ENCODE measurements around the gene CNOT10. TPM values are rescaled to one million over a fixed set of nuclear protein-coding genes. Genes with fewer than 3 reads are reported as not detected.

The CNOT10 gene
- total RNA-seq, 1 experiment from 2014 or later, result 26.1 TPM

DNA sequence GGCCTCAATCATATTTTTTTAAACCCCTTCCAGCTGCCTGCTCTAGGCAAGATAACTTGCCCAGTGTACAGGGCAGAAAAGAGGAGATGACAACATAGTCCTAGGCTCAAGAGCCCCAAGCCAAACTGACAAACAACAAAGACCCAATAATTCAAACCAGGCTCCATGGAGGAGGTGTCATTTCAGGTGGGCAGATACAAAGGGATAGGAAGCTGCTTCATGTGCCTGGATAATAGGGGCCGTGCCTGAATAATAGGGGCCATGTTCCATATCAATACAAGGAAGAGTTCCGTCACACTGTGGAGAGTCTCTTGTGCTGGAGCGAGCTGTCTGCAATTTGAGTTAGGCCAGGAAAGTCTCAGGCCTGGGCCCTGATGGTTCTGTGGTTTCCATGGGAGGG, 97.4 kb downstream of the CNOT10 start:
- BruUV-seq (replicated peaks), result no TSS peak
- ATAC-seq, result no peak
- Histone ChIP-seq H3K36me3 (ENCODE audit: control insufficient read depth, insufficient read depth, low read length) (no peaks in the 10 kb centered on the region), H3K27ac (ENCODE audit: low read length) (no peak overlapping the region), H3K9me3 (ENCODE audit: control insufficient read depth, insufficient read depth, low read depth, low read length) (no peaks in the 10 kb centered on the region), H3K27me3 (ENCODE audit: control insufficient read depth, insufficient read depth, low read length) (no peaks in the 10 kb centered on the region), H3K4me3 (ENCODE audit: low read depth in 2 of 2, low read length in 2 of 2) (no peak overlapping the region), H3K4me1 (ENCODE audit: control insufficient read depth, insufficient read depth, low read length) (no peaks in the 10 kb centered on the region)
- CTCF ChIA-PET, result no interaction called here
- in situ Hi-C loops (cut with HindIII; ENCODE audit: low pct_unique_long_range_greater_than_20kb, low sequenced_read_pairs) (no loop called here), intact Hi-C loops (cut with micrococcal nuclease; ENCODE audit: unreplicated experiment) (loop anchor here (10.0 kb wide), 1 partner anchor 152 kb away; no protein-coding TSS in a partner anchor)
- no peak for TF ChIP-seq SIN3A (IDR thresholded peaks at IDR 0.05; ENCODE audit: borderline replicate concordance, insufficient read depth, low read depth, low read length)
- no peak for TF ChIP-seq POLR2AphosphoS5 (IDR thresholded peaks at IDR 0.05; ENCODE audit: low read depth, low read length)
- TF ChIP-seq TCF7L2 (IDR thresholded peaks at IDR 0.05; ENCODE audit: low read depth, low read length), result no peak
- no peak for DNase-seq (ENCODE audit: low read depth, low spot score)
- POLR2A ChIA-PET, result no interaction called here

DNA sequence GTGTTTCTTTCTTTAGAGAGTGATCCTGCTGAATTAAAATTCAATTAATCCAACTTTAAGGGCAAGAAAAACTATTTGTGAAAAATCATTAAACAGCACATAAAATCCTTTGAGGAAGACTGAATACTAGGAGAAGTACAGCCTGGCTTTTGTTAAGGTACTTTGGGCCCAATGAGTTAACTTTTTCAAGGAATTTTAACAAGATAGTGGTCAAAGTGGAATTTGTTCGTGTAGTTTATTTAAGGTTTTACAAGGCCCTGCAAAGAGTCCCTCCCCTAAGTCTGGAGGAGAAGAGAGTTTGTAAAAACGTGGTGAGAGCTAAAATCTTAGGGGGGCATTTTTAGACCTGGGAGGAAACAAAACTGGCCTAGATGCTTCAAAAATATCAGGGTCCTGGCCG, 106.8 kb downstream of the CNOT10 start:
- Histone ChIP-seq H3K36me3 (ENCODE audit: control insufficient read depth, insufficient read depth, low read length) (no peaks in the 10 kb centered on the region), H3K4me3 (ENCODE audit: low read depth in 2 of 2, low read length in 2 of 2) (no peak overlapping the region), H3K27ac (ENCODE audit: low read length) (no peak overlapping the region), H3K4me1 (ENCODE audit: control insufficient read depth, insufficient read depth, low read length) (no peaks in the 10 kb centered on the region), H3K27me3 (ENCODE audit: control insufficient read depth, insufficient read depth, low read length) (no peaks in the 10 kb centered on the region), H3K9me3 (ENCODE audit: control insufficient read depth, insufficient read depth, low read depth, low read length) (no peaks in the 10 kb centered on the region)
- ATAC-seq, result no peak
- ChIA-PET POLR2A (interaction anchor here (0.6 to 0.7 kb wide), 2 partner anchors 56 to 72 kb away, joined by 3 read pairs; no protein-coding TSS in a partner anchor), CTCF (no interaction called here)
- intact Hi-C loops (cut with micrococcal nuclease; ENCODE audit: unreplicated experiment), result no loop called here
- DNase-seq (ENCODE audit: low read depth, low spot score), result no peak
- TF ChIP-seq, protein P1, sequence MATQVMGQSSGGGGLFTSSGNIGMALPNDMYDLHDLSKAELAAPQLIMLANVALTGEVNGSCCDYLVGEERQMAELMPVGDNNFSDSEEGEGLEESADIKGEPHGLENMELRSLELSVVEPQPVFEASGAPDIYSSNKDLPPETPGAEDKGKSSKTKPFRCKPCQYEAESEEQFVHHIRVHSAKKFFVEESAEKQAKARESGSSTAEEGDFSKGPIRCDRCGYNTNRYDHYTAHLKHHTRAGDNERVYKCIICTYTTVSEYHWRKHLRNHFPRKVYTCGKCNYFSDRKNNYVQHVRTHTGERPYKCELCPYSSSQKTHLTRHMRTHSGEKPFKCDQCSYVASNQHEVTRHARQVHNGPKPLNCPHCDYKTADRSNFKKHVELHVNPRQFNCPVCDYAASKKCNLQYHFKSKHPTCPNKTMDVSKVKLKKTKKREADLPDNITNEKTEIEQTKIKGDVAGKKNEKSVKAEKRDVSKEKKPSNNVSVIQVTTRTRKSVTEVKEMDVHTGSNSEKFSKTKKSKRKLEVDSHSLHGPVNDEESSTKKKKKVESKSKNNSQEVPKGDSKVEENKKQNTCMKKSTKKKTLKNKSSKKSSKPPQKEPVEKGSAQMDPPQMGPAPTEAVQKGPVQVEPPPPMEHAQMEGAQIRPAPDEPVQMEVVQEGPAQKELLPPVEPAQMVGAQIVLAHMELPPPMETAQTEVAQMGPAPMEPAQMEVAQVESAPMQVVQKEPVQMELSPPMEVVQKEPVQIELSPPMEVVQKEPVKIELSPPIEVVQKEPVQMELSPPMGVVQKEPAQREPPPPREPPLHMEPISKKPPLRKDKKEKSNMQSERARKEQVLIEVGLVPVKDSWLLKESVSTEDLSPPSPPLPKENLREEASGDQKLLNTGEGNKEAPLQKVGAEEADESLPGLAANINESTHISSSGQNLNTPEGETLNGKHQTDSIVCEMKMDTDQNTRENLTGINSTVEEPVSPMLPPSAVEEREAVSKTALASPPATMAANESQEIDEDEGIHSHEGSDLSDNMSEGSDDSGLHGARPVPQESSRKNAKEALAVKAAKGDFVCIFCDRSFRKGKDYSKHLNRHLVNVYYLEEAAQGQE (IDR thresholded peaks at IDR 0.05; ENCODE audit: insufficient read depth in 1 of 2, low read depth in 2 of 2, low read length in 1 of 2), result no peak
- TF ChIP-seq, protein P2, sequence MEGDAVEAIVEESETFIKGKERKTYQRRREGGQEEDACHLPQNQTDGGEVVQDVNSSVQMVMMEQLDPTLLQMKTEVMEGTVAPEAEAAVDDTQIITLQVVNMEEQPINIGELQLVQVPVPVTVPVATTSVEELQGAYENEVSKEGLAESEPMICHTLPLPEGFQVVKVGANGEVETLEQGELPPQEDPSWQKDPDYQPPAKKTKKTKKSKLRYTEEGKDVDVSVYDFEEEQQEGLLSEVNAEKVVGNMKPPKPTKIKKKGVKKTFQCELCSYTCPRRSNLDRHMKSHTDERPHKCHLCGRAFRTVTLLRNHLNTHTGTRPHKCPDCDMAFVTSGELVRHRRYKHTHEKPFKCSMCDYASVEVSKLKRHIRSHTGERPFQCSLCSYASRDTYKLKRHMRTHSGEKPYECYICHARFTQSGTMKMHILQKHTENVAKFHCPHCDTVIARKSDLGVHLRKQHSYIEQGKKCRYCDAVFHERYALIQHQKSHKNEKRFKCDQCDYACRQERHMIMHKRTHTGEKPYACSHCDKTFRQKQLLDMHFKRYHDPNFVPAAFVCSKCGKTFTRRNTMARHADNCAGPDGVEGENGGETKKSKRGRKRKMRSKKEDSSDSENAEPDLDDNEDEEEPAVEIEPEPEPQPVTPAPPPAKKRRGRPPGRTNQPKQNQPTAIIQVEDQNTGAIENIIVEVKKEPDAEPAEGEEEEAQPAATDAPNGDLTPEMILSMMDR (IDR thresholded peaks at IDR 0.05), result no peak
- TF ChIP-seq POLR2AphosphoS5 (IDR thresholded peaks at IDR 0.05; ENCODE audit: low read depth, low read length) (no peak), SIN3A (IDR thresholded peaks at IDR 0.05; ENCODE audit: borderline replicate concordance, insufficient read depth, low read depth, low read length) (no peak), TCF7L2 (IDR thresholded peaks at IDR 0.05; ENCODE audit: low read depth, low read length) (no peak)
- in situ Hi-C loops (cut with HindIII; ENCODE audit: low pct_unique_long_range_greater_than_20kb, low sequenced_read_pairs), result no loop called here
- no TSS peak for BruUV-seq (replicated peaks)

DNA sequence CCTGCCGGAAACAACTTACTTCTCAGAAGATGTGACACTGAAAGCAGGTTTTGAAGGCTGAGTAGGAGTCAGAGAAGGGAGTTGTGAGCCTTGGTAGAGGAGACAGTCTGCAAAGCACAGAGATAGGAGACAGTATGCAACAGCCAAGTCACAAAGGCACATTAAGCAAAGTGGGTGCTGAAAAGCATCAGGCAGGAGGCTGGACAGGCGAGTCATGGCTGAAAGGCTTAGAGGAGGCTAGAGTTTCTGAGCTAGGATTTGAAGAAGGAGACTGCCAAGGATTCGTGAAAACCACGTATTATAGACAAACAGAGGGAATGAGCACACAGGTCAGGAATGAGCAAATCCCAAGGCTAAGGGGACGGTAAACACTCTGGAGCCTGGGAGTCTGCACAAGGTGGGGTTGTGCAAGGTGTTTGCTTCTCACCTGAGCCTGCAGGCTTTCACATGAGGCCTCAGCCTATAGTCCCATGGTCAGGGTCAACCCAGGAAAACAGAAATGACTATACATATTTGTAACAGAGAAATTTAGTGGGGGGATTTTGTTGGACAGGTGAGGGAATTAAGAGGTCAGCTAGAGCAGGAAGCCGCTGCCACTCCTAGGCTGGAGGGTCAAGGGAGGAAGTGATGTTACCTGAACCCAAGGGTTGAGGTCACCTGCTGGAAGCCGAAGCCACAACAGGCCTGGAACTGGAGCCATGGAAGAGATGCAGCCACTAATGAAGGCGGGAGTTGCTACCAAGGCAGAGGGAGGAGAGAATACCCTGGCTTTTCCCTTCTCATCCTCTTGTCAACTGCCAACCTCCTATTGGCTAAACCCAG, 109.7 kb downstream of the CNOT10 start:
- H3K27ac ChIP-seq (ENCODE audit: low read length), result no peak overlapping the region
- H3K9me3 ChIP-seq (ENCODE audit: control insufficient read depth, insufficient read depth, low read depth, low read length), result no peaks in the 10 kb centered on the region
- POLR2A ChIA-PET, result no interaction called here
- no peaks in the 10 kb centered on the region for H3K4me1 ChIP-seq (ENCODE audit: control insufficient read depth, insufficient read depth, low read length)
- no peak; the same call in 1 of the 2 replicates for ATAC-seq
- intact Hi-C loops (cut with micrococcal nuclease; ENCODE audit: unreplicated experiment) (no loop called here), in situ Hi-C loops (cut with HindIII; ENCODE audit: low pct_unique_long_range_greater_than_20kb, low sequenced_read_pairs) (no loop called here)
- H3K4me3 ChIP-seq (ENCODE audit: low read depth in 2 of 2, low read length in 2 of 2), result no peak overlapping the region
- BruUV-seq (replicated peaks), result no TSS peak
- no peaks in the 10 kb centered on the region for H3K36me3 ChIP-seq (ENCODE audit: control insufficient read depth, insufficient read depth, low read length)
- H3K27me3 ChIP-seq (ENCODE audit: control insufficient read depth, insufficient read depth, low read length), result no peaks in the 10 kb centered on the region
- TF ChIP-seq POLR2AphosphoS5 (IDR thresholded peaks at IDR 0.05; ENCODE audit: low read depth, low read length) (no peak), SIN3A (IDR thresholded peaks at IDR 0.05; ENCODE audit: borderline replicate concordance, insufficient read depth, low read depth, low read length) (no peak), TCF7L2 (IDR thresholded peaks at IDR 0.05; ENCODE audit: low read depth, low read length) (no peak)
- TF ChIP-seq, protein P2 (IDR thresholded peaks at IDR 0.05), result no peak
- TF ChIP-seq, protein P1 (IDR thresholded peaks at IDR 0.05; ENCODE audit: insufficient read depth in 1 of 2, low read depth in 2 of 2, low read length in 1 of 2), result no peak
- CTCF ChIA-PET, result no interaction called here
- DNase-seq (ENCODE audit: low read depth, low spot score), result no peak

Measured in Panc1 (cell line).